Islet of Langerhans (tissue), 1 donor: ENCODE data around the gene CATSPER2.
A peak's percentile ranks its signal among the peaks of the same experiment; 100 is the strongest.
"Not testable (repeated sequence)": the region's sequence is repeated elsewhere in the genome, so short reads cannot be mapped to it uniquely, and the experiment has no call there.

ENCODE experiments used
- FAIRE-seq: peaks from one replicate; lab custom pipeline; 2011; peaks lifted over from hg19 to GRCh38; lab: Jason Lieb, UNC

CATSPER2 gene

GRCh38 chr15:43648649-43649429, at the start of gene CATSPER2:
TSS of gene CATSPER2 (minus strand) at chr15:43648844. CDS start at chr15:43648061, 783 bp downstream.
- FAIRE-seq: no peak

- FAIRE-seq: not testable (repeated sequence)
Measured at GRCh38 chr15:43693148-43694022, 44.7 kb upstream of the CATSPER2 start, which contains the start of gene CKMT1A. TSS of gene CKMT1A (plus strand) at chr15:43693859. CDS start at chr15:43694051, 192 bp downstream.

GRCh38 chr15:43692679-43693078, 44.0 kb upstream of the CATSPER2 start:
- FAIRE-seq: not testable (repeated sequence)

- peak; percentile 84 for FAIRE-seq
Measured at GRCh38 chr15:43689604-43690301, 41.1 kb upstream of the CATSPER2 start.

GRCh38 chr15:43674175-43674574, 25.5 kb upstream of the CATSPER2 start:
- FAIRE-seq: not testable (repeated sequence)

- FAIRE-seq: not testable (repeated sequence)
Measured at GRCh38 chr15:43666177-43666576, 17.5 kb upstream of the CATSPER2 start.

GRCh38 chr15:43663333-43663732, 14.7 kb upstream of the CATSPER2 start:
- FAIRE-seq: not testable (repeated sequence)

- FAIRE-seq: not testable (repeated sequence)
Measured at GRCh38 chr15:43662293-43662692, 13.6 kb upstream of the CATSPER2 start.

GRCh38 chr15:43659727-43660126, 11.1 kb upstream of the CATSPER2 start:
- FAIRE-seq: not testable (repeated sequence)

- peak; percentile 74 for FAIRE-seq
Measured at GRCh38 chr15:43649430-43649926, 834 bp upstream of the CATSPER2 start.

GRCh38 chr15:43638464-43639204, 10.0 kb downstream of the CATSPER2 start:
- not testable (repeated sequence) for FAIRE-seq

- FAIRE-seq: not testable (repeated sequence)
Measured at GRCh38 chr15:43626937-43627336, 21.7 kb downstream of the CATSPER2 start.

- no peak for FAIRE-seq
Measured at GRCh38 chr15:43625106-43625505, 23.5 kb downstream of the CATSPER2 start.

- FAIRE-seq: peak; percentile 95
Measured at GRCh38 chr15:43622068-43622799, 26.4 kb downstream of the CATSPER2 start.

GRCh38 chr15:43618700-43619099, 29.9 kb downstream of the CATSPER2 start, which contains the start of gene STRC:
TSS of gene STRC (minus strand) at chr15:43618800. CDS start at chr15:43618722, 78 bp downstream.
- not testable (repeated sequence) for FAIRE-seq

GRCh38 chr15:43617750-43618149, 30.9 kb downstream of the CATSPER2 start:
- not testable (repeated sequence) for FAIRE-seq

GRCh38 chr15:43602233-43602632, 46.4 kb downstream of the CATSPER2 start:
- FAIRE-seq: not testable (repeated sequence)

GRCh38 chr15:43600200-43600599, 48.4 kb downstream of the CATSPER2 start:
- not testable (repeated sequence) for FAIRE-seq

- FAIRE-seq: not testable (repeated sequence)
Measured at GRCh38 chr15:43599131-43599530, 49.5 kb downstream of the CATSPER2 start.
